Thyroid gland (tissue), 4 donors: ENCODE measurements around the gene CABLES2. TPM values are rescaled to one million over a fixed set of nuclear protein-coding genes. Genes with fewer than 3 reads are reported as not detected.

Experiments used
- DNase-seq, 2 donors: peaks; one replicate each; pipeline ENCODE4 v3.0.0-alpha.2; 2019
- H3K27ac ChIP-seq, 3 donors: fragments of 200-600 bp; sonication (generic); 1 replicate in 2 of 3; 2 replicates in 1 of 3; pipeline ENCODE4 v1.5.1; 2016 to 2019; ENCODE audit warnings: mild to moderate bottlenecking in 1 of 3, moderate library complexity in 1 of 3
- H3K27me3 ChIP-seq: fragments of 200-600 bp; sonication (generic); one replicate; pipeline ENCODE4 v1.5.1; 2019
- H3K36me3 ChIP-seq, 2 donors: fragments of 200-600 bp; sonication (generic); one replicate each; pipeline ENCODE4 v1.5.1; 2016 to 2019
- H3K4me1 ChIP-seq, 2 donors: fragments of 200-600 bp; sonication (generic); one replicate each; pipeline ENCODE4 v1.5.1; 2017 to 2019
- H3K4me3 ChIP-seq, 3 donors: fragments of 200-600 bp; sonication (generic); replicated peaks in 1 of 3; 1 replicate in 2 of 3; 2 replicates in 1 of 3; pipeline ENCODE4 v1.5.1; 2016; ENCODE audit warnings: mild to moderate bottlenecking in 1 of 3
- H3K9me3 ChIP-seq: fragments of 200-600 bp; sonication (generic); one replicate; pipeline ENCODE4 v1.5.1; 2017
- CTCF ChIP-seq, 6 experiments: fragments of 200-600 bp in 3 of 6; fragments of 450-650 bp in 3 of 6; sonication (generic) in 3 of 6; IDR thresholded peaks; one replicate each; pipeline ENCODE4 v1.5.1; 2016 to 2019; ENCODE audit warnings: antibody characterized with exemption in 6 of 6, mild to moderate bottlenecking in 2 of 6, inconsistent platforms in 1 of 6, moderate library complexity in 1 of 6
- POLR2A ChIP-seq, 2 donors: fragments of 450-650 bp; IDR thresholded peaks; one replicate each; pipeline ENCODE4 v1.6.1; 2017; ENCODE audit warnings: antibody characterized with exemption in 2 of 2, mild to moderate bottlenecking in 2 of 2, moderate library complexity in 1 of 2
- WGBS, 2 donors: methylation state at CpG; one replicate each; pipeline ENCODE4 v1.1.5; 2017; 5-methylcytosine and 5-hydroxymethylcytosine counted together
- intact Hi-C: fragments of 100-400 bp; cut with DNase I; formaldehyde crosslinking; loops from one replicate; pipeline ENCODE4 v1.15.1; 2023
- total RNA-seq, 4 donors: library from RNA; depleted of rRNA; stranded (reverse); fragments of >200 nt; gene quantifications; one replicate each; pipeline ENCODE4 v1.2.3, GENCODE V29; 2016

CABLES2 gene
- total RNA-seq, 4 donors from 2014 or later: 5.8 to 8.5 (median 7.7) TPM

- TF ChIP-seq CTCF (IDR thresholded peaks at IDR 0.05): no peak
- TF ChIP-seq POLR2A (IDR thresholded peaks at IDR 0.05): no peak
- peak overlapping the region in 1 of 3 donors; percentile 60 for H3K27ac ChIP-seq
- peaks cover 9 to 12% of the 10 kb centered on the region in 2 donors for H3K4me1 ChIP-seq
- no peaks in the 10 kb centered on the region for H3K27me3 ChIP-seq
- peaks cover 4 to 9% of the 10 kb centered on the region in 2 donors for H3K36me3 ChIP-seq
- DNase-seq: no peak
- H3K9me3 ChIP-seq: no peaks in the 10 kb centered on the region
- no peak overlapping the region for H3K4me3 ChIP-seq
- intact Hi-C loops: no loop called here
- WGBS, 2 donors: 79 to 87% methylated on average over 10 to 16 of the region's 25 CpGs
Observed at GRCh38 chr20:62345681-62346370, 61.3 kb downstream of the CABLES2 start.

GRCh38 chr20:62344782-62345181 is 62.3 kb downstream of the CABLES2 start:
- H3K27ac ChIP-seq: peak overlapping the region; percentile 43 to 76 (median 60)
- peaks cover 3 to 16% of the 10 kb centered on the region in 2 donors for H3K36me3 ChIP-seq
- H3K4me1 ChIP-seq: peaks cover 1% of the 10 kb centered on the region in 2 donors
- intact Hi-C loops: no loop called here
- no peaks in the 10 kb centered on the region for H3K27me3 ChIP-seq
- DNase-seq: peak in 1 of 2 donors; percentile 59
- no peak overlapping the region for H3K4me3 ChIP-seq
- WGBS, 2 donors: 70 to 85% methylated on average over 10 of the region's 10 CpGs
- H3K9me3 ChIP-seq: no peaks in the 10 kb centered on the region
- no peak for TF ChIP-seq POLR2A (IDR thresholded peaks at IDR 0.05)
- no peak for TF ChIP-seq CTCF (IDR thresholded peaks at IDR 0.05)

- Histone ChIP-seq H3K36me3 (peaks cover 6 to 20% of the 10 kb centered on the region in 2 donors), H3K4me3 (no peak overlapping the region), H3K27me3 (no peaks in the 10 kb centered on the region), H3K4me1 (no peaks in the 10 kb centered on the region), H3K9me3 (no peaks in the 10 kb centered on the region), H3K27ac (peak overlapping the region; percentile 43 to 76 (median 50))
- no peak for DNase-seq
- TF ChIP-seq CTCF (IDR thresholded peaks at IDR 0.05): no peak
- TF ChIP-seq POLR2A (IDR thresholded peaks at IDR 0.05): no peak
- WGBS, 2 donors: 95 to 96% methylated on average over 5 of the region's 5 CpGs
- intact Hi-C loops: no loop called here
Observed at GRCh38 chr20:62344092-62344491, 63.0 kb downstream of the CABLES2 start.

GRCh38 chr20:62342910-62343309 is 64.2 kb downstream of the CABLES2 start:
- no peaks in the 10 kb centered on the region for H3K4me1 ChIP-seq
- TF ChIP-seq POLR2A (IDR thresholded peaks at IDR 0.05): no peak
- no peak for TF ChIP-seq CTCF (IDR thresholded peaks at IDR 0.05)
- intact Hi-C loops: no loop called here
- no peaks in the 10 kb centered on the region for H3K9me3 ChIP-seq
- no peaks in the 10 kb centered on the region for H3K27me3 ChIP-seq
- H3K36me3 ChIP-seq: peaks cover 11 to 27% of the 10 kb centered on the region in 2 donors
- peak overlapping the region in 1 of 3 donors; percentile 44 for H3K27ac ChIP-seq
- no peak overlapping the region for H3K4me3 ChIP-seq
- 90 to 91% methylated on average over 10 of the region's 10 CpGs for WGBS, 2 donors
- DNase-seq: no peak

GRCh38 chr20:62339647-62340062 is 67.4 kb downstream of the CABLES2 start:
- no peak for TF ChIP-seq POLR2A (IDR thresholded peaks at IDR 0.05)
- no peak for TF ChIP-seq CTCF (IDR thresholded peaks at IDR 0.05)
- no peak for DNase-seq
- Histone ChIP-seq H3K9me3 (no peaks in the 10 kb centered on the region), H3K4me3 (no peak overlapping the region), H3K27ac (no peak overlapping the region), H3K4me1 (no peaks in the 10 kb centered on the region), H3K27me3 (no peaks in the 10 kb centered on the region), H3K36me3 (peaks cover 33 to 35% of the 10 kb centered on the region in 2 donors)
- 73 to 78% methylated on average over 13 to 14 of the region's 14 CpGs for WGBS, 2 donors
- intact Hi-C loops: no loop called here
